ENCODE data around the gene MS4A14.

The MS4A14 gene
- long read RNA-seq = 0 reads

- peak within 1 kb of the TSS; percentile 26; the same call in 1 of the 2 replicates for H3K27ac ChIP-seq (replicated peaks)
- no peak within 1 kb of the TSS for H3K4me3 ChIP-seq (replicated peaks; ENCODE audit: insufficient read depth, low read length)
- H3K27me3 ChIP-seq (ENCODE audit: insufficient read depth, poor library complexity, severe bottlenecking) = no peaks in the 10 kb centered on the region
- no peak for DNase-seq (ENCODE audit: low read depth in 1 of 2, low spot score in 1 of 2)
- no peak for TF ChIP-seq POLR2AphosphoS5 (IDR thresholded peaks at IDR 0.05; ENCODE audit: low read depth)
- no peak for TF ChIP-seq SPI1 (IDR thresholded peaks at IDR 0.05; ENCODE audit: borderline replicate concordance, low read depth)
- no peak for TF ChIP-seq GABPA (IDR thresholded peaks at IDR 0.05; ENCODE audit: low read depth)
- TF ChIP-seq REST (IDR thresholded peaks at IDR 0.05; ENCODE audit: insufficient replicate concordance, low read depth) = no peak
- no peak for TF ChIP-seq CTCF (IDR thresholded peaks at IDR 0.05; ENCODE audit: insufficient read depth, low read length)
These were observed at the start of gene MS4A14 for GRCh38 chr11:60396382-60396781. TSS of gene MS4A14 (plus strand) at chr11:60396459. CDS start at chr11:60396579, 120 bp downstream.

- Histone ChIP-seq H3K4me3 (replicated peaks; ENCODE audit: insufficient read depth, low read length) (no peak overlapping the region), H3K27me3 (ENCODE audit: insufficient read depth, poor library complexity, severe bottlenecking) (no peaks in the 10 kb centered on the region), H3K27ac (replicated peaks) (no peak overlapping the region)
- DNase-seq (ENCODE audit: low read depth in 1 of 2, low spot score in 1 of 2) = no peak
- TF ChIP-seq POLR2AphosphoS5 (IDR thresholded peaks at IDR 0.05; ENCODE audit: low read depth) = no peak
- no peak for TF ChIP-seq REST (IDR thresholded peaks at IDR 0.05; ENCODE audit: insufficient replicate concordance, low read depth)
- no peak for TF ChIP-seq SPI1 (IDR thresholded peaks at IDR 0.05; ENCODE audit: borderline replicate concordance, low read depth)
- no peak for TF ChIP-seq CTCF (IDR thresholded peaks at IDR 0.05; ENCODE audit: insufficient read depth, low read length)
- TF ChIP-seq GABPA (IDR thresholded peaks at IDR 0.05; ENCODE audit: low read depth) = no peak
These were observed 49.0 kb upstream of the MS4A14 start for GRCh38 chr11:60347084-60347797.

GRCh38 chr11:60348116-60348515 is 48.1 kb upstream of the MS4A14 start:
- TF ChIP-seq POLR2AphosphoS5 (IDR thresholded peaks at IDR 0.05; ENCODE audit: low read depth) = no peak
- TF ChIP-seq SPI1 (IDR thresholded peaks at IDR 0.05; ENCODE audit: borderline replicate concordance, low read depth) = no peak
- no peak for TF ChIP-seq CTCF (IDR thresholded peaks at IDR 0.05; ENCODE audit: insufficient read depth, low read length)
- no peak for DNase-seq (ENCODE audit: low read depth in 1 of 2, low spot score in 1 of 2)
- H3K4me3 ChIP-seq (replicated peaks; ENCODE audit: insufficient read depth, low read length) = no peak overlapping the region
- H3K27ac ChIP-seq (replicated peaks) = no peak overlapping the region
- no peaks in the 10 kb centered on the region for H3K27me3 ChIP-seq (ENCODE audit: insufficient read depth, poor library complexity, severe bottlenecking)

Measured in HL-60 (cell line).